Measurements from ENCODE around the gene CLINT1.

CLINT1 gene

DNA sequence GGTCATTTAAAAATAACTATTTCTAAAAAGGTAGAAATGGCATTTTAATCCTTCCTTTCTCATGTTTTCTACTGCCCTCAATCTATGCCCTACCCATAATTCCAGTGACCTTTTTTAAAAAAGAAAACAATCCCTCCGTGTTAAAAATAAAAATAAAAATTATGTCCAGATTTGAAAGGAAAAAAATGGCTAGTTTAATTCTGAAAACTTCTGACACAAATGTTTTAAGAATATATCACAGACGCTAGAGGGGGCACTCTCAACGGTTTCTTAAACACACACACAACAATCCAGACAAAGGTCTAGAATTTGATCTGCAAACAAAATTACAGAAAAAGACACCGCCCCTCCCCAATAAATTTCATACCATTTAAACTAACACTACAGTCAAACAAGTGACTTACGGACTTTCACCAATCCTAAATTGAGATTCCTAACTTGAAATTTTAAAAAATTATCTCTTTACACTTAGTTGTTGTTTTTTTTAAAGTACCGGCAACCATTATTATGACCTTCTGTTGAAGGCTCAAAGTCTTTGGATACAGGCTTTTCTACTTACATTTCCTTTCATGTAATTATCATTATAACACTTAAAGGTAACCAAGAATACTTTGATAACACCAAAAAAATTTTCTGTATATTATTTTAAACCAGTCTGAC lies 38.2 kb downstream of the CLINT1 start:
- no peak for DNase-seq (ENCODE audit: low read depth)

DNA sequence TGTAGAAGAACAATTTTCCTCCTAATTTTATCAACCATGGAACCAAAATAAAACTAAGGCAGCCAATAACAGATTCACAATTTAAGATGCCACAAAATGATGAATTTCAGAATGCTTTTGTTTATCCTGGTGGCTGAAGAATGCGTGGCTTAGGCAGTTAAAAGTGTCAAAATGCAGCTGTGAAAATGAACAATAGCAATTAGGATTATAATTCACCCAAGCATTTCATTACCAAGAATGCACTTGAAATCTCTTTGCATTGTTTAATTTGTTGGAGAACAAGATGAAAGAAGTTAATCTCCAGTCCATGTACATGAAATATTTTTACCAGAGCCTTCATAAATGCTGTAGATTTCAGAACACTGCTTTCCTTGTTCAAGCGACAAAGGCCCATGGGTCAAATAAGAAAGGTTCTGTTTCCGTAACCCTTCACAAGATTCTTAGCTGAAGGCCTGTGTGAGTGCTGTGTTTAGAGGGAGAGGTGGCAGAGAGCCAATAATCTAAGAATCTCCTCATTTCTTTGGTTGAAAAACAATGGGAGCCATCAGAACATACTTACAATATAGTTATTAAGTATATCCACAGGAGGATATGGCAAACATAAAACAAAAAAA lies 39.3 kb downstream of the CLINT1 start:
- DNase-seq (ENCODE audit: low read depth), result no peak

- DNase-seq (ENCODE audit: low read depth), result no peak
These were observed 40.6 kb downstream of the CLINT1 start for GRCh38 chr5:157818368-157818767.

GRCh38 chr5:157817928-157818327 lies 41.0 kb downstream of the CLINT1 start:
- no peak for DNase-seq (ENCODE audit: low read depth)

DNA sequence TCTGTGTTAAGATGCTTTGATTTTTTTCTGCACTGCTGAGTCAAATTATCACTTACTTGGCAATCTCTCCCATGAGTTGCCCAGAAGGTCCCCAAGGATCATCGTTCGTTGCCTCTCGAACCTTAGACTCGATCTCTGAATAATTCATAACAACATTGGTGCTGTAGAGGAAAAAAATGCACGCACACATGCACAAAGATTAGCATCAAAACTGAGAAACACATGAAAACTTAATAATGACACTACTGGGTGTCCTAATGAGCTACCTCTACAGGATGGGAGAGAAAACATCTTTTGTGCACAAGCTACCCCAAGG lies 41.6 kb downstream of the CLINT1 start:
- no peak for DNase-seq (ENCODE audit: low read depth)

GRCh38 chr5:157816682-157817386 lies 42.1 kb downstream of the CLINT1 start:
- no peak for DNase-seq (ENCODE audit: low read depth)

GRCh38 chr5:157812086-157812485 lies 46.9 kb downstream of the CLINT1 start:
- DNase-seq (ENCODE audit: low read depth), result no peak

DNA sequence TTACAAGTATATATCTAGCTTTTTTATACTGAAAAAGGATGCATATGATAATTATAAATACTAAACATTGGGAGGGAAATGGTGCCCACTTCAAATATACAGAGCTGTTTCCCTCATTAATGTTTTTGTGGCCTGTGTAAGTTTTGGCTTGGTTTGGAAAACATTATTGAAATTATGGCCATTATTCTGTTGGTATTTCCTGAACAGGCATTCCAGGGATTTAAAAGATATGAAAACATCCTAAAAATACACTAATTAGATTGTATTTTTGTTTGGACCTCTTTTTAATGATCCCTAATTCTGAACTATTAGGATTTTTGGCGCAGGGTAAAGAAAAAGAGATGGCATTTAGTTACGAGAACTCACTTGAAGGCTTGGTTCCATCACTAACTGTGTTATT lies 50.9 kb downstream of the CLINT1 start:
- no peak for DNase-seq (ENCODE audit: low read depth)

- no peak for DNase-seq (ENCODE audit: low read depth)
These were observed 56.2 kb downstream of the CLINT1 start for GRCh38 chr5:157802736-157803135.

DNA sequence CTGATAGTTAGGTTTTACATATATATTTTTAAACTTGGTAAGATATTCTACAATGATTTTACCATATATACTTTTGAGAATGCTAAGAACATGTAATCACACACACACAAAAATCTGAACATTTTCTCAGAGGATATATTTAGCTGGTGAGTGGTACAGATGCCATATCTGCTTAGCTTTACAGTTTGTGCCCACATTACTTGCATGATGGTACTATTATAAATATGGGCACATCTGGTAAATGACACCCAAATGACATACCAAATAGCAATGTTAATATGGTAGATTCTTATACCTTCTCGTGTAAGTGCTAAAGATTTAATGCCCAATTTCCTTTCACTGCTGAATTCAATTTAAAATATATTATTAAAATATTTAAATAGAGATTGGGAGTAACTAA lies 58.8 kb downstream of the CLINT1 start:
- DNase-seq (ENCODE audit: low read depth), result no peak

DNA sequence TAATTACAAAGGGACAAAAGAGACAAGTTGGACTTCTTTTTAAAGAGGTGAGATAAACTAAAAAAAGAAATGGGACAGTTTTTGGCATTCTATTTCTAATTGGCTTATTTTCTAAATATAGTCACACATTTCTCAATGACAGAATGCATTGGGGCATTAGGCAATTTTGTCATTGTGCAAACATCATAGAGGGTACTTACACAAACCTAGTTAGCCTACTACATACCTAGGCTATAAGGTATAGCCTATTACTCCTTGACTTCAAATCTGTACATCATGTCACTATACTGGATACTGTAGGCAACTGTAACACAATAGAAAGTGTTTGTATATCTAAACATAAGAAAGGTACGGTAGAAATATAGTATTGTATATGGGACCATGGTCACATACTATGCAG lies 59.4 kb downstream of the CLINT1 start:
- DNase-seq (ENCODE audit: low read depth), result no peak

GRCh38 chr5:157793301-157793700 lies 65.6 kb downstream of the CLINT1 start:
- DNase-seq (ENCODE audit: low read depth), result no peak

DNA sequence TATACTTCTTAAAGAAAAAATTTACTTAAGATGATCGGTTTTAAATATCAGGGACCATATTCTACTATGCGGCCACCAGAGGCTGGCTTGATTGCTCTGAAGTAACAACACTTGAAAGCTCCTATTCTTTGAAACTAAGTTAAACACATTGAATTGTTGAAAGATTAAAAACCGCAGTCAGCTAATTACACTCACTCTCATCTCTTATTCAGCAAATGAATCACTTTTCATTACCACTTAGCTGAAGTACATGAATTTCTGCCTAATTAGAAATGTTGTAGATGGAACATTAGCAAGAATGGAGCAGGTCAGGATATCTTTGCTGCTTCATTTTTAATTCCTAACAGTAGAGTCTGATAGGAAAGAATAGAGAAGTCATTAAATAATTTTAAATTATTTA lies 73.1 kb downstream of the CLINT1 start:
- no peak for DNase-seq (ENCODE audit: low read depth)

GRCh38 chr5:157779221-157779620 lies 79.7 kb downstream of the CLINT1 start:
- DNase-seq (ENCODE audit: low read depth), result no peak

DNA sequence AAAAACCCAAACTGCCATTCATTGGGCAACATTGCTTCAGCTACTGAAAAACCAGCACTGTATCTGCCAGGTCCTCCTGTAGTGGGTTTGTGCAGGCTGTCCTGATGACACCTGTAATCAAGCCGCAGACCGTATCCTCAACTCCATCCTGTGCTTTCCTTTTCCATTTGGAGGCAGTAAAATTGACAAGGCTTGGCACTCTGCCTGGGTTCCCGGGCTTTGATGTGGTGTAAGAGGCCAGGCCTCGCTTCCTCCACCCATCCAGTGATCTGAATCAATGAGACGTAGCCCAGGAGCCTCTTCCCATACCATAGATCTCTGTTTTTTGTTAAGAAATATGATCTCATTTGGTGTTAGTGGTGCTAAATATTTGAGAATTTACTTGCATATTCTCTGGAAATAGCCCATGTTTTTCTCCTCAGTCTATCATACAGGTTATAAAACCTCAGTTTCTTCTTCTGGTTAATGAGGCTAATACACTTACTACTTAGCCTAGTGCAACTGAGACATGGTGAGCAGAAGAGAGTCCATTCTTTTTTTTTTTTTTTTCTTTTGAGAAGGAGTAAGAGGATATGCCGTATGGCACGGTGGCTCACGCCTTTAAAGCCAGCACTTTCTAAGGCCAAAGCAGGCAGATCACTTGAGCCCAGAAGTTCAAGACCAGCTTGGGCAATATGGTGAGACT lies 80.7 kb downstream of the CLINT1 start:
- DNase-seq (ENCODE audit: low read depth), result no peak

DNA sequence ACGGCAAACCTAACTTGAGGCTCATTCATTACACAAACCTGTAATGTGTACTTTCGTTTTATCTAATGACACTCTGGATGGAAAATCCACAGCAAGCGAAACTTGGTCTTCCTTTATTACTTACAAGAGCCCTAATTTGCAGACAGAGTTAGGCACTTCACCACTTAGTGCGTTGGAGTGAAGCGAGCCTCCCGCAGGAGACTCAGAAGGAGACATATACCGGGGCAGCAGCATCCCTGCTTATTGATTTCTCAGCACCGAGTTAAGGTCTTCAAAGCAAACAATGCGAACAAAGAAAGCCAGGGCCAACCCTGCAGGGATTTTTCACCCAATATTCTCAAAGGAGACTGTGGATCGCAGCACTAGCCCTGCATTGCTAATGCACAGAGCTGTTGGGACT lies 86.8 kb downstream of the CLINT1 start:
- no peak for DNase-seq (ENCODE audit: low read depth)

GRCh38 chr5:157770665-157771064 lies 88.3 kb downstream of the CLINT1 start:
- no peak for DNase-seq (ENCODE audit: low read depth)

DNA sequence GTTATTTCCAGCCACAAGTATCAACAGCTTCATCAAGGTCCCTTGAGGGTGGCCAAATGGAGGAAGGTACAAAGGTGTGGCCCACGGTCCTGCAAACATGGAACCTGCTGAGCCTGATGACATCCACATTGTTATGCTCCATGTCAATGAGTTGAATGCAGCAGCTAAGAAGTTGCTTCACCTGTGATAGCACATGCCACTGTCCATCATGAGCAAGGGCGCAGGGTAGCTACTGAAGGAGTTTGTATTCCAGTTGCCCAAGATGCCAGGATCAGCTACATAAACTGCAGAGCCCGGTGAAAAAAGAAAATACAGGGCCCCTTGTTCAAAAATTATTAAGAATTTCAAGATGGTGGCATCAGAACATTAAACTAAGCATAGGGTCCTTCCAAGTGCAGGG lies 91.3 kb downstream of the CLINT1 start:
- DNase-seq (ENCODE audit: low read depth), result no peak

DNA sequence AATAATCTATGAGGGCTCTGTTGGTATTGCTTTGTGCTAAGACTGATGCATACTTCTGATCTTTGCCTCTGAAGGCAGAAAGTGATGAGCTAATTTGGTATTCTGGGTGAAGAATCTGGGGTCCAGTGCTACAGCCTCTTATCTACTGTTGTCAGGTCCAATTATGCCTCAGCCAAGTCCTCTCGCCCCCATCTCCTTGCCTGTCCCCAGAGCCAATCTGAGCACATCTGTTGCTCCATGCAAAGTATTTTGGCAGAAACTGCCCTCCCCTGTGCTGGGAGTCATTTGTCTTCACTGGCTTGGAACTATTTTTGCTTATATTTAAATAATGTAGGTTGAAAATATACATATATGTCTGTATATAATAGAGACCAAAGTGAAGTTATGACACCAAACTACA lies 92.0 kb downstream of the CLINT1 start:
- DNase-seq (ENCODE audit: low read depth), result no peak

DNA sequence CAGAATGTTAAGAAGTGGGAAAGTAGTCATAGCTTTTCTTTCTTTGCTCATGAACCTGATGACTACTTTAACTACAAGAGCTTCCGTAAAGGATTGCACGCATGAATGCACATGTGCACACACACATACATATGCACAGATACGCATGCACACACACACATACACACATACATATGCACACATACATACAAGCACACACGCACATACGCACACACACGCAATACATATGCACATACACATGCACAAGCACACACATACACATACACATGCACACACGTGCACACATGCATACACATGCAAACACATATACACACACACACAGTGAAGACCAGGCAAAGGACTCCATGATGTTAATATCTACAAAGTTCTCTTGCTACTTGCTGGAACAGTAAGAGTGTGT lies 92.5 kb downstream of the CLINT1 start:
- no peak for DNase-seq (ENCODE audit: low read depth)

- no peak for DNase-seq (ENCODE audit: low read depth)
These were observed 94.4 kb downstream of the CLINT1 start for GRCh38 chr5:157764531-157764930.

DNA sequence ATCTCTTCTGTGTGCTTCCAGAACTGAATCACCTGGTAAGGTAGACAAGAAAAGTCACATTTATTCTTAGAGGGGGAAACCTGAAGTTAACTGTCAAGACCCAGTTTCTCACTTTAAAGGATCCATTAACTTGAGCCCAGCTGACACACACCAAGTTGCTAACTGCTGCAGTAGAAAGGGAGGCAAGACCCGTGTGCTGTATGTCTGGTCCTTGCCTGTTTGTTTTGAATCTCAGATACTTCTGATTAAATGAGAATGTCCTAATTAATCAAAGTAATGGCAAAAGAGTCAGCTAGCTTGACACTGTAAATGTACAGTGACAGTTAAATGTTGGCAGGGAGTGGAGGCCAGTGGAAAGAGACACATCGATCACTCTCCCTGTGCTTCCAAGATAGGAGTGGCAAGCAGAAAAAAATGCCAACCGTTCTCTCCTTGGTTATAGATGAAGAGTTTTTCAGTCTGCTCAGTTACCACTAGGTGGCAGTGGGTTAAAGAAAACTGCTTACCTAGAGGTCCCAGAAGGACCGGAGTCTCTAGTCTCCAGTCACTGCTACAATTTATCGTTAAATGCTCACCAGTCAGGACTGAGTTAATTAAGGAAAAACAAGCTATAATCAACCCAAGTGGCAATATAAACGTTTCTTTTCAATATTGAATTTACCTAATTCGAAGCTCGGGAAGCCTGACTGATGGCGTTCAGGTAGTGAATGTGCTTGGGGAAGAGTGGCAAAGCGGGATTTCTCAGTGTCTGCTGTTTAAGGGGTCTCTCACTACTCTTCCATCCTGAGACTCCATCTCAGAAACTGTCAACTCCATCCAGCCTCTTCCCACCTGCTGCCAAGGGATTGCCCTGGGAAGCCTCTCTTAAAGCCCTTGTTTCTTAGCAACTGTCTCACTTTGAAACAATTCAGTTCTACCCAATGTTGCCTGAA lies 97.0 kb downstream of the CLINT1 start:
- no peak for DNase-seq (ENCODE audit: low read depth)

All from activated T-cell treated with anti-CD3 and anti-CD28 coated beads for 48 hours (primary cell).